Measurements from ENCODE around the gene GPR37L1.

GRCh38 chr1:202173993-202174392 lies 51.3 kb downstream of the GPR37L1 start:
- TF ChIP-seq POLR2A (IDR thresholded peaks at IDR 0.05; ENCODE audit: low read depth, low read length) (no peak), TAF1 (IDR thresholded peaks at IDR 0.05; ENCODE audit: borderline replicate concordance, low read depth, low read length) (no peak)

All from GM12892 (cell line).